Lower leg skin (tissue), 3 donors: ENCODE measurements around the gene APCS.

ENCODE experiments used
- POLR2A ChIP-seq, 2 donors: fragments of 450-650 bp; IDR thresholded peaks; one replicate each; pipeline ENCODE4 v1.6.1; 2016 to 2017; ENCODE audit warnings: antibody characterized with exemption in 2 of 2, mild to moderate bottlenecking in 1 of 2, moderate library complexity in 1 of 2
- TF ChIP-seq, protein P1 (sequence below), 3 donors: fragments of 450-650 bp; IDR thresholded peaks; one replicate each; pipeline ENCODE4 v1.5.1; 2016; ENCODE audit warnings: antibody characterized with exemption in 3 of 3, mild to moderate bottlenecking in 3 of 3, moderate library complexity in 2 of 3

DNA sequence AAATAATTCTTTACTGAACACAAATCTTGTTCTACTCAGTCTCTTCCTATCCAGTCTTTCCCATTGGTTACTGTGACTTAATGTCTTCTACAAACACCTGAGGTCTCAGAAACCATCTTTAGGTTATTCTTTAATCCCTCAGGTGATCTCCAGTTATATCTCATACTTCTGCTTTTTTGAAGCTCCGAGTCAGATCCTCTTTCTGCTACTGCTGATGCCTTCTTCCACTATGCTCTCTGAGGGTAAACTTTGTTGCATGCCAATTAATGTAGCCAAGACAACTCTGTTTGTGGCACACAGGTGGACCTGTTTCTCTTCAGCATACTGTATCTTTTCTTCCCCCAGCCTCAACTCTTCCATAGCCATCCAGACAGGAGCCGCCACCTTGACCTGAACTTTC is 3.1 kb upstream of the APCS start:
- TF ChIP-seq, protein P1, sequence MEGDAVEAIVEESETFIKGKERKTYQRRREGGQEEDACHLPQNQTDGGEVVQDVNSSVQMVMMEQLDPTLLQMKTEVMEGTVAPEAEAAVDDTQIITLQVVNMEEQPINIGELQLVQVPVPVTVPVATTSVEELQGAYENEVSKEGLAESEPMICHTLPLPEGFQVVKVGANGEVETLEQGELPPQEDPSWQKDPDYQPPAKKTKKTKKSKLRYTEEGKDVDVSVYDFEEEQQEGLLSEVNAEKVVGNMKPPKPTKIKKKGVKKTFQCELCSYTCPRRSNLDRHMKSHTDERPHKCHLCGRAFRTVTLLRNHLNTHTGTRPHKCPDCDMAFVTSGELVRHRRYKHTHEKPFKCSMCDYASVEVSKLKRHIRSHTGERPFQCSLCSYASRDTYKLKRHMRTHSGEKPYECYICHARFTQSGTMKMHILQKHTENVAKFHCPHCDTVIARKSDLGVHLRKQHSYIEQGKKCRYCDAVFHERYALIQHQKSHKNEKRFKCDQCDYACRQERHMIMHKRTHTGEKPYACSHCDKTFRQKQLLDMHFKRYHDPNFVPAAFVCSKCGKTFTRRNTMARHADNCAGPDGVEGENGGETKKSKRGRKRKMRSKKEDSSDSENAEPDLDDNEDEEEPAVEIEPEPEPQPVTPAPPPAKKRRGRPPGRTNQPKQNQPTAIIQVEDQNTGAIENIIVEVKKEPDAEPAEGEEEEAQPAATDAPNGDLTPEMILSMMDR (IDR thresholded peaks at IDR 0.05): no peak
- TF ChIP-seq POLR2A (IDR thresholded peaks at IDR 0.05): no peak
